Thyroid gland (tissue), 4 donors: Measurements from ENCODE around the gene BCL7B. TPM values are rescaled to one million over a fixed set of nuclear protein-coding genes. Genes with fewer than 3 reads are reported as not detected.
A peak's percentile ranks its signal among the peaks of the same experiment; 100 is the strongest.

Experiments used
- DNase-seq, 2 donors: peaks; one replicate each; pipeline ENCODE4 v3.0.0-alpha.2; 2019
- H3K27ac ChIP-seq, 3 donors: fragments of 200-600 bp; sonication (generic); 1 replicate in 2 of 3; 2 replicates in 1 of 3; pipeline ENCODE4 v1.5.1; 2016 to 2019; ENCODE audit warnings: mild to moderate bottlenecking in 1 of 3, moderate library complexity in 1 of 3
- H3K27me3 ChIP-seq: fragments of 200-600 bp; sonication (generic); one replicate; pipeline ENCODE4 v1.5.1; 2019
- H3K36me3 ChIP-seq, 2 donors: fragments of 200-600 bp; sonication (generic); one replicate each; pipeline ENCODE4 v1.5.1; 2016 to 2019
- H3K4me1 ChIP-seq, 2 donors: fragments of 200-600 bp; sonication (generic); one replicate each; pipeline ENCODE4 v1.5.1; 2017 to 2019
- H3K4me3 ChIP-seq, 3 donors: fragments of 200-600 bp; sonication (generic); replicated peaks in 1 of 3; 1 replicate in 2 of 3; 2 replicates in 1 of 3; pipeline ENCODE4 v1.5.1; 2016; ENCODE audit warnings: mild to moderate bottlenecking in 1 of 3
- H3K9me3 ChIP-seq: fragments of 200-600 bp; sonication (generic); one replicate; pipeline ENCODE4 v1.5.1; 2017
- POLR2A ChIP-seq, 2 donors: fragments of 450-650 bp; IDR thresholded peaks; one replicate each; pipeline ENCODE4 v1.6.1; 2017; ENCODE audit warnings: antibody characterized with exemption in 2 of 2, mild to moderate bottlenecking in 2 of 2, moderate library complexity in 1 of 2
- WGBS, 2 donors: methylation state at CpG; one replicate each; pipeline ENCODE4 v1.1.5; 2017; 5-methylcytosine and 5-hydroxymethylcytosine counted together
- intact Hi-C: fragments of 100-400 bp; cut with DNase I; formaldehyde crosslinking; loops from one replicate; pipeline ENCODE4 v1.15.1; 2023
- total RNA-seq, 4 donors: library from RNA; depleted of rRNA; stranded (reverse); fragments of >200 nt; gene quantifications; one replicate each; pipeline ENCODE4 v1.2.3, GENCODE V29; 2016
- TF ChIP-seq, protein P1 (sequence below), 6 experiments: fragments of 200-600 bp in 3 of 6; fragments of 450-650 bp in 3 of 6; sonication (generic) in 3 of 6; IDR thresholded peaks; one replicate each; pipeline ENCODE4 v1.5.1; 2016 to 2019; ENCODE audit warnings: antibody characterized with exemption in 6 of 6, mild to moderate bottlenecking in 2 of 6, inconsistent platforms in 1 of 6, moderate library complexity in 1 of 6

The BCL7B gene
- total RNA-seq: 10 to 100 TPM; 52.5 to 83.1 (median 74.4) TPM

DNA sequence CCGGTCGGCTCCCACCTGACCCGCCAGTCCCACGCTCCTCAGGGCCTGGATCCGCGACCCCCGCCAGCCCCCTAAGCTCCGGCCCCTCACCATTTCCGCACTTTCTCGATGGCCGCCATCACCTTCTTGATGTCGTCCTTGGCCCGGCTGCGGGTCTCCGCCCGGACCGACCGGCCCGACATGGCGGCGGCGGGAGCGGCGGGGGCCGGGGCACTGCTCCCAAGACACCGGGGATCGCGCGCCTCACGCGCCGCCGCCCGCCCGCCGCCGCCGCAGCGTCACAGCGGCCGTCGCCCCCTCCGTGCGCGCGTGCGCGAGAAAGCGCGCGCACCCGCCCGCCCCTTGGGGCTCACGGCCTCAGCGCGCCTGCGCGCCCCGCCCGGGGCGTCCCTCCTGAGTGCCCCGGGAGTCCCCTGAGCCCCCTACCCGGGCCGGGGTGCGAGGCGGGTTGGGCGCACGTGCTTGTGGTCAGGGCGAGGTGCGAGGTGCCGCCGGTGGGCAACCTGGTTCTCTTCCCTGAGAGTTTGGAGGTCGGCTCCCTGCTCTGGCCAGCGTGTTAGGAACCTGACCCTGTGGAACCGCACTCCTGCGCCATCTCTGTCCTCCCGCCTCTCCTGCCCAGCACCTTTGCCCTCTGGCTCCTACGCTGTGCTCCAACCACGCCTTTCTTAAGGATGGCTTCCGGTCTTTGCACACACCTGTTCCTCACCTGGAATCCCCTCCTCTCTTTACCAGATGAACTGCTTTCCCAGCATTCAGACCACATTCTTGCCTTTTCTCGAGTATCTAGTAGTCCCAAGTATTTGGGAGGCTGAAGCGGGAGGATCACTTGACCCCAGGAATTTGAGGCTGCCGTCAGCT lies at the start of gene BCL7B:
Gene BCL7B (minus strand): TSS at position 294 of the 861 bp plus-strand sequence. CDS start 112 bp downstream, at position 182.
- peak; percentile 61 for DNase-seq
- no peaks in the 10 kb centered on the region for H3K9me3 ChIP-seq
- no peaks in the 10 kb centered on the region for H3K27me3 ChIP-seq
- peak within 1 kb of the TSS; percentile 93 to 99 (median 96) for H3K27ac ChIP-seq
- 22% methylated on average over 14 to 21 of the region's 83 CpGs for WGBS, 2 donors
- intact Hi-C loops: no loop called here
- H3K36me3 ChIP-seq: no peaks in the 10 kb centered on the region
- TF ChIP-seq POLR2A (IDR thresholded peaks at IDR 0.05): peak; percentile 47 to 64
- TF ChIP-seq, protein P1, sequence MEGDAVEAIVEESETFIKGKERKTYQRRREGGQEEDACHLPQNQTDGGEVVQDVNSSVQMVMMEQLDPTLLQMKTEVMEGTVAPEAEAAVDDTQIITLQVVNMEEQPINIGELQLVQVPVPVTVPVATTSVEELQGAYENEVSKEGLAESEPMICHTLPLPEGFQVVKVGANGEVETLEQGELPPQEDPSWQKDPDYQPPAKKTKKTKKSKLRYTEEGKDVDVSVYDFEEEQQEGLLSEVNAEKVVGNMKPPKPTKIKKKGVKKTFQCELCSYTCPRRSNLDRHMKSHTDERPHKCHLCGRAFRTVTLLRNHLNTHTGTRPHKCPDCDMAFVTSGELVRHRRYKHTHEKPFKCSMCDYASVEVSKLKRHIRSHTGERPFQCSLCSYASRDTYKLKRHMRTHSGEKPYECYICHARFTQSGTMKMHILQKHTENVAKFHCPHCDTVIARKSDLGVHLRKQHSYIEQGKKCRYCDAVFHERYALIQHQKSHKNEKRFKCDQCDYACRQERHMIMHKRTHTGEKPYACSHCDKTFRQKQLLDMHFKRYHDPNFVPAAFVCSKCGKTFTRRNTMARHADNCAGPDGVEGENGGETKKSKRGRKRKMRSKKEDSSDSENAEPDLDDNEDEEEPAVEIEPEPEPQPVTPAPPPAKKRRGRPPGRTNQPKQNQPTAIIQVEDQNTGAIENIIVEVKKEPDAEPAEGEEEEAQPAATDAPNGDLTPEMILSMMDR (IDR thresholded peaks at IDR 0.05): no peak
- H3K4me1 ChIP-seq: peaks cover 31% of the 10 kb centered on the region in 2 donors
- H3K4me3 ChIP-seq: peak within 1 kb of the TSS; percentile 50 to 94 (median 62)

DNA sequence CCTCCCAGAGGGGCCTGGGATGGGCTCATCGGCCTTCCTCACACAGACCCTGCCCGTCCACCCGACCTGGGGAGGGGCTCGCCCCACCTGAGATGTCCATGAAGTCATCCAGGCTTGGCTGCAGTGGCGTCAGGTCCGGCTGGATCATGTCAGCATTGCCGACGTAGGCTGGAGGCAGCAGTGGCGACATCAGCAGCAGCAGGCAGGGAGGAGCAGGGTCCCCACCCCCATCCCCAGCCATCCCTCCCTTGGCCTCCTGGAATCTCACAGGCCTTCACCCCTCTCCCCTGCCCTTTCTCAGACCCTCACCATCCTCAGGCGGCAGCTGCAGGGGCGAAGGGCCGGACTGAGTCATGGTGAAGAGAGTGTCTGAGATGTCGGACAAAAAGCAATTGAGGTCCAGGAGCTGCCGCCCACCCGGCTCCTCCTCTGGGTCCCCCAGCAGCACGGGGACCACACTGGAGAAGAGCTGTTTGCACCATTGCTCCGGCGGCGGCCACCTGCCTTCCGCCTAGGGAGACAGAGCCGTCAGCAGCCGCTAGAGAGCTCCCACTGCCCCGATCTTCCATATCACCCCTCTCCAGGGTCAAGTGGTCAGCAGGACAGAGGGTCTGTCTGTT lies 48.2 kb upstream of the BCL7B start:
- TF ChIP-seq, protein P1 (IDR thresholded peaks at IDR 0.05): no peak
- TF ChIP-seq POLR2A (IDR thresholded peaks at IDR 0.05): no peak
- 61 to 75% methylated on average over 19 to 23 of the region's 23 CpGs for WGBS, 2 donors
- no peaks in the 10 kb centered on the region for H3K9me3 ChIP-seq
- intact Hi-C loops: loop anchor here (5.0 kb wide), 1 partner anchor 252 kb away; no protein-coding TSS in a partner anchor
- no peak for DNase-seq
- no peak overlapping the region for H3K4me3 ChIP-seq
- no peaks in the 10 kb centered on the region for H3K36me3 ChIP-seq
- peaks cover 0 to 4% of the 10 kb centered on the region in 2 donors for H3K4me1 ChIP-seq
- H3K27ac ChIP-seq: no peak overlapping the region
- no peaks in the 10 kb centered on the region for H3K27me3 ChIP-seq

DNA sequence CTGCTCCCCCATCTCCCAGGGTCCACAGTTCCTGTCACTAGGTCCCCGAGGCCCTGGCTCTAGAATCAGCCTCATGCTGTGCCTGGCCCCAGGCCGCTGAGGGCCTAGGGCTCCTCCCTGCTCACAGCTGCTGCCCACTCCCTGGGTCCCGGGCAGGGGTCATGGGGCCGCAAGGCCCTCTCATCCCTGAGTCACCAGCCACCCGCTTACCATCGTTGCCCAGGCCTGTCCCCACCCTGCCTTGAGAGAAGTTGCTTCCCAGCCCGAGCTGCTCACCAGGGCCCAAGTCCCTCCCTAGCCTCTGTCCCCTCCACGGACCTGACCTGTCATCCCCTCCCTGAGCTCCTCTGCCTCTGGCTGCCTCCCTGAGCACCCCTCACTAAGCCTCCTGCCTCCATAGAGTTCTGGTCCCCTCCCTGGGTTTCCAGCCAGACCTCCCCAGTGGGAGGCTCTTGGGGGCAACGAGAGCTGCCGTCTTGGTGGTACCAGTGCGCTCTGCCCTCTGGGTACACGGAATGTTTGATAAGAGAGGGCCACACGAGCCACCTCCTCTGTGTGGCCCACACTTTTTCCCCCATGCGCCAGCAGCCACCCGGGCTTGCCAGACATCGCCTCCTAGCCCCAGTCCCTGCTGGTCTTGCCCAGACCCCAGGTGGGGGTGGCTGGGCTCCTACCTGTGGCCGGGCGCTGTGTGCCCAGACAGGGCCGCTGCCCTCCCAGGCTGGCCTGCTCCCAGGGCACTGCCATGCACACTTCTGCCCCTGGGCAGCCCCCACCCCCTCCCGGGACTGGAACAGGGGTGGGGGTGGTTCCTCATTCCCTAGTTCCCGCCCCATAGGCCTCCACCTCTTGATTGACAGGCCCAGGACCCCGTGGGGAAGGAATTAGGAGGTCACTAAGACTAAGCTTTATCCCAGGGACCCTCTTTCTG lies 45.5 kb upstream of the BCL7B start:
- no peak overlapping the region for H3K27ac ChIP-seq
- 67 to 75% methylated on average over 12 to 16 of the region's 22 CpGs for WGBS, 2 donors
- no peaks in the 10 kb centered on the region for H3K27me3 ChIP-seq
- DNase-seq: no peak
- no peak overlapping the region for H3K4me3 ChIP-seq
- intact Hi-C loops: no loop called here
- TF ChIP-seq POLR2A (IDR thresholded peaks at IDR 0.05): no peak
- TF ChIP-seq, protein P1 (IDR thresholded peaks at IDR 0.05): no peak
- no peaks in the 10 kb centered on the region for H3K36me3 ChIP-seq
- H3K4me1 ChIP-seq: peaks cover 0 to 4% of the 10 kb centered on the region in 2 donors
- H3K9me3 ChIP-seq: no peaks in the 10 kb centered on the region

DNA sequence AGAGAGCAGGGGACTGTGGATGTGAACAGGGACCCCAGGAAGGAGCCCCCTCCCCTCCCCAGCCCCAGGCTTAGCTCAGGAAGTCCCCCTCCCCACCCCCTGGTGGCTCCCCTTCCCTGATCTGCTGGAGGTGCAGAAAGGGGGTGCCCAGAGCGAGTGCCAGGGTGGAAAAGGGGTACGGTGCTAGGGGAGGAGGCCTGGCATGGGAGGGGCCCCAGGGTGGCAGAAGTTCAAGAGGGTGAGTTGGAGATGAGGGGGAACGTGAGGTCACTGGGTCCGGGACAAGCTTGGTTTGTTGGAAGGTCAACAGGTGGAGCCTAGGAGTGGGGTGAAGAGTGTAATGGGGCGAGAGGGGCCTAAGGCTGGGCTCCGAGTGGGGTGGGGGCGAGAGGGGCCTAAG lies 42.4 kb upstream of the BCL7B start:
- Histone ChIP-seq H3K36me3 (no peaks in the 10 kb centered on the region), H3K4me1 (no peaks in the 10 kb centered on the region), H3K27ac (no peak overlapping the region), H3K4me3 (no peak overlapping the region), H3K27me3 (no peaks in the 10 kb centered on the region), H3K9me3 (no peaks in the 10 kb centered on the region)
- TF ChIP-seq, protein P1 (IDR thresholded peaks at IDR 0.05): no peak
- no peak for TF ChIP-seq POLR2A (IDR thresholded peaks at IDR 0.05)
- 63 to 69% methylated on average over 7 of the region's 7 CpGs for WGBS, 2 donors
- DNase-seq: no peak
- intact Hi-C loops: no loop called here
